K562 (cell line): ENCODE results near the gene CD248. TPM values are rescaled to one million over a fixed set of nuclear protein-coding genes. Genes with fewer than 3 reads are reported as not detected.
A peak's percentile ranks its signal among the peaks of the same experiment; 100 is the strongest.

Experiments
- ATAC-seq: fragments of 200-7000 bp; cut with Tn5 transposase; 3 replicates; pipeline ENCODE4 v1.9.1; 2020; ENCODE audit warnings: moderate library complexity
- BruUV-seq: library from RNA; stranded (reverse); fragments of 400-500 nt; replicated peaks from 2 replicates; lab custom pipeline; 2021; lab: Mats Ljungman, UMichigan
- CTCF ChIA-PET: fragments of 300-600 bp; formaldehyde crosslinking; extraction: SDS; loops from one replicate; lab custom pipeline; 2021; ENCODE audit warnings: low intra/inter-chr PET ratio; lab: Yijun Ruan, JAX
- POLR2A ChIA-PET: fragments of 300-600, 350-650 bp; sonication (Branson Sonifier 250); formaldehyde crosslinking; extraction: SDS; loops from one replicate; lab custom pipeline; 2021; ENCODE audit warnings: antibody characterized with exemption, inconsistent platforms; lab: Yijun Ruan, JAX
- DNase-seq, 4 experiments: peaks; one replicate each; pipeline versions ENCODE4 v3.0.0 to v3.0.0-alpha.2; 2011 to 2018; ENCODE audit warnings: low spot score in 3 of 4, mixed read lengths in 3 of 4; ENCODE audit errors: extremely low read depth in 1 of 4
- FAIRE-seq: peaks from 2 replicates; lab custom pipeline; 2011; peaks lifted over from hg19 to GRCh38; lab: Jason Lieb, UNC
- H2AFZ ChIP-seq: 2 replicates; pipeline ENCODE4 v1.6.0; 2011; ENCODE audit warnings: low read depth, low read length, control low read depth, inconsistent platforms
- H3K27ac ChIP-seq: fragments of 200-600 bp; 3 replicates; pipeline ENCODE4 v1.8.0; 2011; ENCODE audit warnings: low read depth, mild to moderate bottlenecking, control low read depth, inconsistent platforms, low read length, moderate library complexity, mixed read lengths; ENCODE audit errors: extremely low read depth
- H3K27me3 ChIP-seq, 2 experiments: fragments of 300-600 bp in 1 of 2; 2 replicates in 1 of 2; 3 replicates in 1 of 2; pipeline versions ENCODE4 v1.6.0 to v1.8.0; 2011; ENCODE audit warnings: inconsistent platforms in 2 of 2, low read length in 2 of 2, mild to moderate bottlenecking in 1 of 2, mixed read lengths in 1 of 2, moderate library complexity in 1 of 2; ENCODE audit not compliant: control insufficient read depth in 2 of 2, insufficient read depth in 2 of 2
- H3K36me3 ChIP-seq: fragments of 300-600 bp; 3 replicates; pipeline ENCODE4 v1.8.0; 2011; ENCODE audit warnings: mild to moderate bottlenecking, low read length, inconsistent platforms; ENCODE audit not compliant: control insufficient read depth, insufficient read depth
- H3K4me1 ChIP-seq, 2 experiments: fragments of 200-600 bp in 1 of 2; replicated peaks in 1 of 2; 2 replicates in 1 of 2; 3 replicates in 1 of 2; pipeline versions ENCODE4 v1.5.1 to v1.8.0; 2011; ENCODE audit warnings: inconsistent platforms in 2 of 2, low read length in 2 of 2, mild to moderate bottlenecking in 1 of 2, mixed read lengths in 1 of 2, moderate library complexity in 1 of 2; ENCODE audit not compliant: control insufficient read depth in 2 of 2, insufficient read depth in 2 of 2
- H3K4me2 ChIP-seq: 2 replicates; pipeline ENCODE4 v1.6.1; 2011; ENCODE audit warnings: low read length, control low read depth, inconsistent platforms, mixed read lengths; ENCODE audit not compliant: insufficient read depth
- H3K4me3 ChIP-seq: fragments of 200-600 bp; sonication (generic), shearing (Covaris generic); 2 replicates; pipeline ENCODE4 v1.5.1; 2016; ENCODE audit warnings: control low read depth, inconsistent platforms
- H3K79me2 ChIP-seq: fragments of 200-600 bp; 3 replicates; pipeline ENCODE4 v1.8.0; 2011; ENCODE audit warnings: low read length, inconsistent platforms; ENCODE audit not compliant: control insufficient read depth, insufficient read depth
- H3K9ac ChIP-seq, 2 experiments: 2 replicates each; pipeline versions ENCODE4 v1.6.0 to v1.6.1; 2011; ENCODE audit warnings: low read depth in 2 of 2, low read length in 2 of 2, control low read depth in 1 of 2, inconsistent platforms in 1 of 2, mild to moderate bottlenecking in 1 of 2, mixed read lengths in 1 of 2; ENCODE audit not compliant: insufficient read depth in 1 of 2
- H3K9me1 ChIP-seq: one replicate; pipeline ENCODE4 v1.6.0; 2011; ENCODE audit warnings: inconsistent platforms, mild to moderate bottlenecking, low read length, moderate library complexity; ENCODE audit not compliant: control insufficient read depth, insufficient read depth
- H3K9me3 ChIP-seq: replicated peaks from 2 replicates; pipeline ENCODE4 v1.5.1; 2011; ENCODE audit warnings: low read depth, low read length, inconsistent platforms; ENCODE audit not compliant: control insufficient read depth, insufficient read depth
- H4K20me1 ChIP-seq: replicated peaks from 2 replicates; pipeline ENCODE4 v1.6.1; 2011; ENCODE audit warnings: low read length, inconsistent platforms, mixed read lengths; ENCODE audit not compliant: control insufficient read depth, insufficient read depth
- ARNT ChIP-seq, 2 experiments: fragments of 450-650 bp; IDR thresholded peaks; 2 replicates each; pipeline ENCODE4 v1.6.1; 2016; ENCODE audit warnings: mild to moderate bottlenecking in 1 of 2
- FOXJ2 ChIP-seq: fragments of 200-800 bp; sonication (Bioruptor generic); IDR thresholded peaks from 2 replicates; pipeline ENCODE4 v1.6.1; 2016; ENCODE audit warnings: missing genetic modification characterization, missing compliant biosample characterization
- JUN ChIP-seq, 2 experiments: sonication (generic) in 1 of 2; formaldehyde crosslinking in 1 of 2; IDR thresholded peaks; 2 replicates each; pipeline versions ENCODE4 v1.6.1 to v1.8.0; 2012 to 2022; ENCODE audit warnings: borderline replicate concordance in 2 of 2, mild to moderate bottlenecking in 2 of 2, improper control_type of control experiment in 1 of 2, low read depth in 1 of 2, low read length in 1 of 2, missing genetic modification reagents in 1 of 2
- KAT7 ChIP-seq: sonication (generic); formaldehyde crosslinking; IDR thresholded peaks from 2 replicates; pipeline ENCODE4 v1.8.0; 2022; ENCODE audit warnings: missing genetic modification reagents, mild to moderate bottlenecking, borderline replicate concordance
- MIER1 ChIP-seq: fragments of 450-650 bp; IDR thresholded peaks from 2 replicates; pipeline ENCODE4 v1.6.1; 2016; ENCODE audit warnings: antibody characterized with exemption, mild to moderate bottlenecking, low read depth
- NONO ChIP-seq, 2 experiments: fragments of 200-400 bp in 1 of 2; fragments of 450-650 bp in 1 of 2; formaldehyde crosslinking in 1 of 2; IDR thresholded peaks; 2 replicates each; pipeline ENCODE4 v1.6.1; 2017; ENCODE audit warnings: low read depth in 2 of 2, mild to moderate bottlenecking in 2 of 2, moderate library complexity in 2 of 2, low read length in 1 of 2
- NR2C2 ChIP-seq, 2 experiments: fragments of 200-800 bp in 1 of 2; sonication (Bioruptor generic) in 1 of 2; sonication (generic) in 1 of 2; formaldehyde crosslinking in 1 of 2; IDR thresholded peaks; 2 replicates each; pipeline versions ENCODE4 v1.6.1 to v1.8.0; 2016 to 2022; ENCODE audit warnings: mild to moderate bottlenecking in 1 of 2, missing compliant biosample characterization in 1 of 2, missing genetic modification characterization in 1 of 2, missing genetic modification reagents in 1 of 2
- ZNF354B ChIP-seq: fragments of 250-450 bp; sonication (Bioruptor Pico); IDR thresholded peaks from 2 replicates; pipeline ENCODE4 v1.4.0; 2020
- WGBS: fragments of 100-300 bp; shearing (Covaris generic); methylation state at CpG from one replicate; pipeline ENCODE4 v1.1.6; 2016; ENCODE audit warnings: low coverage, mixed read lengths; ENCODE audit not compliant: insufficient coverage; ENCODE audit errors: missing lambda C conversion rate; 5-methylcytosine and 5-hydroxymethylcytosine counted together
- in situ Hi-C: fragments of 300-500 bp; cut with MboI; formaldehyde crosslinking; loops from 4 replicates; pipeline ENCODE4 v1.15.0; 2018; ENCODE audit warnings: inconsistent platforms, mixed read lengths
- intact Hi-C: fragments of 100-400 bp; cut with micrococcal nuclease; formaldehyde crosslinking; loops from 2 replicates; pipeline ENCODE4 v1.14.2; 2022
- polyA plus RNA-seq, 8 experiments: library from polyadenylated mRNA; depleted of rRNA in 4 of 8; stranded (reverse) in 5 of 8; unstranded in 3 of 8; fragments of >200 nt; fragmentation: Nextera tagmentation in 2 of 8; fragmentation: Illumina TruSeq in 1 of 8; extraction: Ambion mirVana in 2 of 8; extraction: Trizol in 1 of 8; gene quantifications; 2 replicates each; pipeline versions ENCODE4 v1.2.1 to v1.2.3, GENCODE V29; 2011 to 2014; ENCODE audit warnings: inconsistent platforms in 1 of 8, missing spikeins in 1 of 8
- total RNA-seq, 7 experiments: library from RNA; depleted of rRNA in 6 of 7; stranded (reverse); fragments of >200 nt in 6 of 7; fragmentation: Illumina TruSeq in 2 of 7; extraction: Trizol in 2 of 7; gene quantifications; 2 replicates each; pipeline versions ENCODE4 v1.2.1 to v1.2.3, GENCODE V29; 2011 to 2021; ENCODE audit warnings: low replicate concordance in 1 of 7
- TF ChIP-seq, protein P1 (sequence below): IDR thresholded peaks from 3 replicates; pipeline ENCODE4 v1.6.1; 2011; ENCODE audit warnings: borderline replicate concordance, mild to moderate bottlenecking; ENCODE audit not compliant: insufficient read length, insufficient read depth
- TF ChIP-seq, protein P2 (sequence below): sonication (generic); formaldehyde crosslinking; IDR thresholded peaks from 2 replicates; pipeline ENCODE4 v1.8.0; 2023; ENCODE audit warnings: missing genetic modification reagents, mild to moderate bottlenecking, borderline replicate concordance

Gene CD248
- total and polyA plus RNA-seq, 9 of the 15 experiments (the other 6 are each of a cell fraction or from before 2014, with no cell fraction given): 0.09 TPM; not detected in 8

DNA sequence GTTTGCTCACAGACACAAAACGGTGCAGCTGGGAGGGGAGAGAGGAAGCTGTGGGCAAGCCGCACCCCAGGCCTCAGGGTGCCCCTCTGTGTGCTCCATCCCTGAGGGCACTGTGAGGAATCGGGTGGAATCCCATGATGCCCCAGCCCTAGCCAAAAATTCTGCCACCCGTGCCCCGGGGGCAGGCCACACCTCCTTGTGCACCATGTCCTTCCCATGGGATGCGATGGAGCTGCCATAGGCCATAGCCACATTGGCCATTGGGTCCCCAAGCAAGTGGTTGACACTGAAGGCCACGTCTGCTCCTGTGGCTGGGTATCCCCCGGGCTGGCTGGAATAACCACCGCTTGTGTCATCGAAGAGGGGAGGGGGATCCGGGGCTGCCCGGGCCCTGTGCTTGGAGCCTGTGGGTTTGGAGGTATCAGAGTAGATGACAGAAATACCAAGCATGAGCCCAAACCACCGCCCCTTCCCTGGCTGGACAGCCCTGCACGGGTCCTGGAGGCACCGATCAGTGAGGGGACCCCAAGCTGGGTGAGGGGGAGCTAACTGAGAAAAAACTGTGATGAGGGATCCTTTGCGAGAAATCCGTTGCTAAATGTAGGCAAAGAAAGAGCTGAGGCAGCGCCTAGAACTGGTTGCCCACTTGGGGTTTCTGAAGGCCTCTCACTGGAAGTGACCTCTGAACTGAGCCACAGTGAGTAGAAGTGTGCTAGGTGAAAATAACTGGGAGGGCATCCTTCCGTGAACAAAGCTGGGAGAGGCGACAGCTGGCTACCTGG, 28.8 kb downstream of the CD248 start:
- peaks cover 37% of the 10 kb centered on the region; the same call in 2 of the 3 replicates for H3K36me3 ChIP-seq
- peak overlapping the region; percentile 100 for H3K4me2 ChIP-seq
- H3K9ac ChIP-seq: peak overlapping the region; percentile 93 to 100
- ChIA-PET CTCF (interaction anchor here (1.2 kb wide), 1 partner anchor 65 kb away, joined by 3 read pairs; no protein-coding TSS in a partner anchor), POLR2A (interaction anchor here (0.6 to 2.6 kb wide), 15 partner anchors 8 to 1210 kb away, joined by 3 to 18 read pairs (median 4); partner anchors contain the start of genes B4GAT1, CNIH2 and RAB1B)
- peaks cover 19 to 65% of the 10 kb centered on the region in 2 experiments for H3K4me1 ChIP-seq
- H3K9me1 ChIP-seq: peaks cover 2% of the 10 kb centered on the region
- H3K79me2 ChIP-seq: peaks cover 24% of the 10 kb centered on the region
- peak; percentile 44 for FAIRE-seq
- DNase-seq: no peak
- 32% methylated on average over 20 of the region's 20 CpGs for WGBS
- H2AFZ ChIP-seq: peak overlapping the region; percentile 90
- in situ Hi-C loops (no loop called here), intact Hi-C loops (loop anchor here (2.0 kb wide), 1 partner anchor 65 kb away; no protein-coding TSS in a partner anchor)
- H3K4me3 ChIP-seq: peak overlapping the region; percentile 84
- H3K27ac ChIP-seq: peak overlapping the region; percentile 80
- H3K27me3 ChIP-seq: no peaks in the 10 kb centered on the region
- no peak; the same call in 2 of the 3 replicates for ATAC-seq
- no TSS peak for BruUV-seq
- H3K9me3 ChIP-seq: no peaks in the 10 kb centered on the region
- peaks cover 7% of the 10 kb centered on the region for H4K20me1 ChIP-seq
- no peak for TF ChIP-seq FOXJ2 (tag)
- TF ChIP-seq, protein P1, sequence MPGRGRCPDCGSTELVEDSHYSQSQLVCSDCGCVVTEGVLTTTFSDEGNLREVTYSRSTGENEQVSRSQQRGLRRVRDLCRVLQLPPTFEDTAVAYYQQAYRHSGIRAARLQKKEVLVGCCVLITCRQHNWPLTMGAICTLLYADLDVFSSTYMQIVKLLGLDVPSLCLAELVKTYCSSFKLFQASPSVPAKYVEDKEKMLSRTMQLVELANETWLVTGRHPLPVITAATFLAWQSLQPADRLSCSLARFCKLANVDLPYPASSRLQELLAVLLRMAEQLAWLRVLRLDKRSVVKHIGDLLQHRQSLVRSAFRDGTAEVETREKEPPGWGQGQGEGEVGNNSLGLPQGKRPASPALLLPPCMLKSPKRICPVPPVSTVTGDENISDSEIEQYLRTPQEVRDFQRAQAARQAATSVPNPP: no peak
- no peak for TF ChIP-seq JUN (IDR thresholded peaks at IDR 0.05; ENCODE audit: borderline replicate concordance, low read depth, low read length)
- 0 out of 2 replicates have a peak, but pooled peaks have one; percentile 44 for TF ChIP-seq JUN (CRISPR knock-in tag; IDR thresholded peaks at IDR 0.05; ENCODE audit: borderline replicate concordance)
- TF ChIP-seq, protein P2, sequence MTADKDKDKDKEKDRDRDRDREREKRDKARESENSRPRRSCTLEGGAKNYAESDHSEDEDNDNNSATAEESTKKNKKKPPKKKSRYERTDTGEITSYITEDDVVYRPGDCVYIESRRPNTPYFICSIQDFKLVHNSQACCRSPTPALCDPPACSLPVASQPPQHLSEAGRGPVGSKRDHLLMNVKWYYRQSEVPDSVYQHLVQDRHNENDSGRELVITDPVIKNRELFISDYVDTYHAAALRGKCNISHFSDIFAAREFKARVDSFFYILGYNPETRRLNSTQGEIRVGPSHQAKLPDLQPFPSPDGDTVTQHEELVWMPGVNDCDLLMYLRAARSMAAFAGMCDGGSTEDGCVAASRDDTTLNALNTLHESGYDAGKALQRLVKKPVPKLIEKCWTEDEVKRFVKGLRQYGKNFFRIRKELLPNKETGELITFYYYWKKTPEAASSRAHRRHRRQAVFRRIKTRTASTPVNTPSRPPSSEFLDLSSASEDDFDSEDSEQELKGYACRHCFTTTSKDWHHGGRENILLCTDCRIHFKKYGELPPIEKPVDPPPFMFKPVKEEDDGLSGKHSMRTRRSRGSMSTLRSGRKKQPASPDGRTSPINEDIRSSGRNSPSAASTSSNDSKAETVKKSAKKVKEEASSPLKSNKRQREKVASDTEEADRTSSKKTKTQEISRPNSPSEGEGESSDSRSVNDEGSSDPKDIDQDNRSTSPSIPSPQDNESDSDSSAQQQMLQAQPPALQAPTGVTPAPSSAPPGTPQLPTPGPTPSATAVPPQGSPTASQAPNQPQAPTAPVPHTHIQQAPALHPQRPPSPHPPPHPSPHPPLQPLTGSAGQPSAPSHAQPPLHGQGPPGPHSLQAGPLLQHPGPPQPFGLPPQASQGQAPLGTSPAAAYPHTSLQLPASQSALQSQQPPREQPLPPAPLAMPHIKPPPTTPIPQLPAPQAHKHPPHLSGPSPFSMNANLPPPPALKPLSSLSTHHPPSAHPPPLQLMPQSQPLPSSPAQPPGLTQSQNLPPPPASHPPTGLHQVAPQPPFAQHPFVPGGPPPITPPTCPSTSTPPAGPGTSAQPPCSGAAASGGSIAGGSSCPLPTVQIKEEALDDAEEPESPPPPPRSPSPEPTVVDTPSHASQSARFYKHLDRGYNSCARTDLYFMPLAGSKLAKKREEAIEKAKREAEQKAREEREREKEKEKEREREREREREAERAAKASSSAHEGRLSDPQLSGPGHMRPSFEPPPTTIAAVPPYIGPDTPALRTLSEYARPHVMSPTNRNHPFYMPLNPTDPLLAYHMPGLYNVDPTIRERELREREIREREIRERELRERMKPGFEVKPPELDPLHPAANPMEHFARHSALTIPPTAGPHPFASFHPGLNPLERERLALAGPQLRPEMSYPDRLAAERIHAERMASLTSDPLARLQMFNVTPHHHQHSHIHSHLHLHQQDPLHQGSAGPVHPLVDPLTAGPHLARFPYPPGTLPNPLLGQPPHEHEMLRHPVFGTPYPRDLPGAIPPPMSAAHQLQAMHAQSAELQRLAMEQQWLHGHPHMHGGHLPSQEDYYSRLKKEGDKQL: no peak
- TF ChIP-seq KAT7 (CRISPR knock-in tag): peak; percentile 29; the same call in 1 of the 2 replicates
- no peak for TF ChIP-seq ZNF354B
- TF ChIP-seq NONO (IDR thresholded peaks at IDR 0.05; ENCODE audit: low read depth in 2 of 2, low read length in 1 of 2): no peak
- TF ChIP-seq NR2C2 (CRISPR knock-in tag; IDR thresholded peaks at IDR 0.05): no peak
- peak; percentile 79; the same call in 1 of the 2 replicates for TF ChIP-seq NR2C2 (tag; IDR thresholded peaks at IDR 0.05)
- TF ChIP-seq MIER1: no peak
- TF ChIP-seq ARNT (IDR thresholded peaks at IDR 0.05): no peak
